GM12874 (cell line): Measurements from ENCODE around the gene FRMD7.

ENCODE experiments used
- CTCF ChIP-seq: IDR thresholded peaks from 2 replicates; pipeline ENCODE4 v1.5.1; 2011; ENCODE audit warnings: low read depth, mild to moderate bottlenecking, control low read depth, low read length, moderate library complexity; ENCODE audit not compliant: insufficient read depth

FRMD7 gene

GRCh38 chrX:132153166-132153565 lies 25.3 kb upstream of the FRMD7 start:
- no peak for TF ChIP-seq CTCF

- no peak for TF ChIP-seq CTCF
These were observed 18.6 kb upstream of the FRMD7 start for GRCh38 chrX:132146456-132146855.

- no peak for TF ChIP-seq CTCF
These were observed 16.2 kb upstream of the FRMD7 start for GRCh38 chrX:132144061-132144460.

GRCh38 chrX:132125906-132126305 lies 1.9 kb downstream of the FRMD7 start:
- TF ChIP-seq CTCF = no peak

- TF ChIP-seq CTCF = no peak
These were observed 6.9 kb downstream of the FRMD7 start for GRCh38 chrX:132120913-132121312.

- no peak for TF ChIP-seq CTCF
These were observed 7.9 kb downstream of the FRMD7 start for GRCh38 chrX:132119821-132120515.

GRCh38 chrX:132119283-132119682 lies 8.5 kb downstream of the FRMD7 start:
- TF ChIP-seq CTCF = no peak

GRCh38 chrX:132118358-132118757 lies 9.5 kb downstream of the FRMD7 start:
- TF ChIP-seq CTCF = no peak
